Left lung (tissue), 10 donors: ENCODE results near the gene POLR1E. TPM values are rescaled to one million over a fixed set of nuclear protein-coding genes. Genes with fewer than 3 reads are reported as not detected.
A peak's percentile ranks its signal among the peaks of the same experiment; 100 is the strongest.

ENCODE experiments used
- ATAC-seq: fragments of 200-7000 bp; cut with Tn5 transposase; one replicate; pipeline ENCODE4 v1.9.1; 2020; ENCODE audit warnings: moderate library complexity
- DNase-seq, 4 donors: peaks; one replicate each; pipeline ENCODE4 v3.0.0-alpha.2; 2013 to 2020
- H3K27ac ChIP-seq, 2 donors: fragments of 200-600 bp; sonication (generic) in 1 of 2; one replicate each; pipeline versions ENCODE4 v1.5.0 to v1.8.0; 2020 to 2021
- H3K27me3 ChIP-seq, 2 donors: fragments of 200-600 bp; sonication (generic) in 1 of 2; one replicate each; pipeline versions ENCODE4 v1.5.0 to v1.8.0; 2020 to 2021
- H3K36me3 ChIP-seq, 2 donors: fragments of 200-600 bp; sonication (generic) in 1 of 2; one replicate each; pipeline versions ENCODE4 v1.5.0 to v1.8.0; 2020 to 2021
- H3K4me1 ChIP-seq, 2 donors: fragments of 200-600 bp; one replicate each; pipeline ENCODE4 v1.8.0; 2021
- H3K4me3 ChIP-seq, 2 donors: fragments of 200-600 bp; sonication (generic) in 1 of 2; one replicate each; pipeline versions ENCODE4 v1.5.0 to v1.8.0; 2020 to 2021; ENCODE audit warnings: mild to moderate bottlenecking in 1 of 2
- H3K9me3 ChIP-seq, 2 donors: fragments of 200-600 bp; sonication (generic) in 1 of 2; one replicate each; pipeline versions ENCODE4 v1.5.0 to v1.8.0; 2020 to 2021
- intact Hi-C, 2 donors: fragments of 100-400 bp; cut with DNase I; formaldehyde crosslinking; loops; one replicate each; pipeline versions ENCODE4 v1.11.2 to v1.14.2; 2022
- polyA plus RNA-seq, 6 donors: library from polyadenylated mRNA; unstranded; fragments of 120-200 nt; gene quantifications; one replicate each; pipeline ENCODE4 v1.2.1, GENCODE V29; 2013; ENCODE audit not compliant: insufficient read length in 6 of 6
- total RNA-seq, 2 donors: library from RNA; stranded (reverse); fragmentation: NEBNext Ultra II Directional; extraction: Animal tissue kit (Norgen Biotek cat#: 25700); gene quantifications; one replicate each; pipeline ENCODE4 v1.2.1, GENCODE V29; 2021
- TF ChIP-seq, protein P1 (sequence below), 2 donors: fragments of 200-600 bp; sonication (generic) in 1 of 2; IDR thresholded peaks; one replicate each; pipeline versions ENCODE4 v1.5.0 to v1.8.0; 2021; ENCODE audit warnings: antibody characterized with exemption in 2 of 2
- donor health status: DM: no; HTN: yes; CAD: no.
- donor health status: DM: no; HTN: no; CAD: no.

POLR1E gene
- total and polyA plus RNA-seq, 8 donors = 14.3 to 31.1 (median 28.3) TPM

DNA sequence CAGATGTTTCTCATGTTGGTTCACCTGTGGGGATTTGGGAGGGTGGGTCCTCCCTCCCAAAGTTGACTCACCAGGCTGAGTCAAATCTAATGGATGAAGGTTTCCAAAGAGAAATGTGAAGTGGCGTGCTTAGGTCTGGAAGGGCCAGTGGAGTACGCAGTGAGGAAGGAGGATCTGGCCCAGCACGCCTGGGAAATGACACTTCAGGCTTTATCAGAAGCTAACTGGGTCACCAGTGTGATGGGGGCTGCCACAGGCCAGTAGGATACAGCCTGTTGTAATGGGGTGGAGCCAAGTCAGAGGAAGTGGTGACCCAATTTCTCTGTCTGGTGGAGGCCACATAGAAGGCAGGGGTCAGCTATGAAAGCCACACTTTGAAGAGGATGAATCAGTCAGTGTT, 18.0 kb downstream of the POLR1E start:
- peak; percentile 56 for ATAC-seq
- H3K4me3 ChIP-seq = no peak overlapping the region
- no peaks in the 10 kb centered on the region for H3K9me3 ChIP-seq
- no peak for DNase-seq
- TF ChIP-seq, protein P1, sequence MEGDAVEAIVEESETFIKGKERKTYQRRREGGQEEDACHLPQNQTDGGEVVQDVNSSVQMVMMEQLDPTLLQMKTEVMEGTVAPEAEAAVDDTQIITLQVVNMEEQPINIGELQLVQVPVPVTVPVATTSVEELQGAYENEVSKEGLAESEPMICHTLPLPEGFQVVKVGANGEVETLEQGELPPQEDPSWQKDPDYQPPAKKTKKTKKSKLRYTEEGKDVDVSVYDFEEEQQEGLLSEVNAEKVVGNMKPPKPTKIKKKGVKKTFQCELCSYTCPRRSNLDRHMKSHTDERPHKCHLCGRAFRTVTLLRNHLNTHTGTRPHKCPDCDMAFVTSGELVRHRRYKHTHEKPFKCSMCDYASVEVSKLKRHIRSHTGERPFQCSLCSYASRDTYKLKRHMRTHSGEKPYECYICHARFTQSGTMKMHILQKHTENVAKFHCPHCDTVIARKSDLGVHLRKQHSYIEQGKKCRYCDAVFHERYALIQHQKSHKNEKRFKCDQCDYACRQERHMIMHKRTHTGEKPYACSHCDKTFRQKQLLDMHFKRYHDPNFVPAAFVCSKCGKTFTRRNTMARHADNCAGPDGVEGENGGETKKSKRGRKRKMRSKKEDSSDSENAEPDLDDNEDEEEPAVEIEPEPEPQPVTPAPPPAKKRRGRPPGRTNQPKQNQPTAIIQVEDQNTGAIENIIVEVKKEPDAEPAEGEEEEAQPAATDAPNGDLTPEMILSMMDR (IDR thresholded peaks at IDR 0.05) = no peak
- no peaks in the 10 kb centered on the region for H3K27me3 ChIP-seq
- peaks cover 0 to 89% of the 10 kb centered on the region in 2 donors for H3K36me3 ChIP-seq
- H3K4me1 ChIP-seq = no peaks in the 10 kb centered on the region
- intact Hi-C loops = no loop called here
- no peak overlapping the region for H3K27ac ChIP-seq

DNA sequence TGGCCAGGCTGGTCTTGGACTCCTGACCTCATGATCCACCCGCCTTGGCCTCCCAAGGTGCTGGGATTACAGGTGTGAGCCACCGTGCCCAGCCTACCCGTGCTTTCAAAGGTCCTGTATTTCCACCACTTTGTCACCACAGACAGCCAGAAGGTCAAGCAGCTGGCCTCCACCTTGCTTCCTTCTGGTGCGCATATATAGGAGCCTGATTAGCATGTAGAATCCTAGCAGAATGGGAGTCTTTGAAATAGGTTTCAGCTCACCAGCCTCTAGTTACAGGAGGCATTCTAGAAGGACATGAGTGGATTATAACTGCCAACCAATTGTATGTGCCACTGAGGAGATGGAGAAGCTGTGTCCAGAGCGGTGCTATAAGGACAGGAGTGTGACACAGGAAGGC, 18.9 kb downstream of the POLR1E start:
- TF ChIP-seq, protein P1 (IDR thresholded peaks at IDR 0.05) = no peak
- DNase-seq (no peak), ATAC-seq (no peak)
- Histone ChIP-seq H3K4me3 (no peak overlapping the region), H3K36me3 (peaks cover 0 to 80% of the 10 kb centered on the region in 2 donors), H3K4me1 (no peaks in the 10 kb centered on the region), H3K9me3 (no peaks in the 10 kb centered on the region), H3K27me3 (no peaks in the 10 kb centered on the region), H3K27ac (no peak overlapping the region)
- intact Hi-C loops = no loop called here

GRCh38 chr9:37507566-37508134, 21.9 kb downstream of the POLR1E start:
- ATAC-seq = no peak
- intact Hi-C loops = no loop called here
- peaks cover 0 to 50% of the 10 kb centered on the region in 2 donors for H3K36me3 ChIP-seq

DNA sequence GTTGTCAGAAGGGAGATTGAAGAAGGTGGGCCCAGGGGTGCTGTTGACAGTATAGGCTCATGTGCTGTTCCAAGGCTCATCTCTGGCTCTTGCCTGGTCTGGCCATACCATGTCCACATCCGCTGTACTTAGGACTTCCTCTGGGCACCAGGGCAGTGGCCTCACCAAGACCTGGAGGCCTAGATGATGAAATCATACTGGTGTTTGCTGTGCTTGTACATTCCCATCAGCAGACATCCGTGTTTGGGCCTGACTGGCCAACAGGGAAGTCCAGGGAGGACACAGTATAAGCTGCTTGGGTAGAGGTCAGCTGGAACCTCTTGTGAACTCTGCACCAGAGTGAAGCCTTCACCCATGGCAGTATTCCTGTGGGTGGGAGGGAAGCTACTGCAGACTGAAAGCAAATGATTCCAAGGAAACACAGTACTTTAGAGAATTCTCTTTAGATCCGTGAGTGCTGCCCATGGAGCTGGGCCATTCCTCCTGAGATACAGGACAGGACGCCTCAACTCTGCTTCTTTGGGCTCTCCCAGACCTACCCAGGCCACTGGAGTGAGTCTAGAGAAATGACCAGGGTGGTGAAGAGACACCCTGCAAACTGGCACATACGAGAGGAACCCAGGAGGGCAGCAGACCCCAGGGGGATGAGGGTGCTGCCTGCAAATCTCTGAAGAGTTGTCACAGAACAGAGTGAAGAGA, 22.5 kb downstream of the POLR1E start:
- intact Hi-C loops = no loop called here
- ATAC-seq = peak; percentile 33
- H3K36me3 ChIP-seq = peaks cover 0 to 44% of the 10 kb centered on the region in 2 donors
- no peaks in the 10 kb centered on the region for H3K9me3 ChIP-seq
- TF ChIP-seq, protein P1 (IDR thresholded peaks at IDR 0.05) = no peak
- no peak for DNase-seq
- no peaks in the 10 kb centered on the region for H3K4me1 ChIP-seq
- no peaks in the 10 kb centered on the region for H3K27me3 ChIP-seq
- H3K27ac ChIP-seq = no peak overlapping the region
- no peak overlapping the region for H3K4me3 ChIP-seq

More at GRCh38 chr9:37507566-37508134, 21.9 kb downstream of the POLR1E start:
- Histone ChIP-seq H3K4me1 (no peaks in the 10 kb centered on the region), H3K27ac (no peak overlapping the region), H3K4me3 (no peak overlapping the region), H3K9me3 (no peaks in the 10 kb centered on the region), H3K27me3 (no peaks in the 10 kb centered on the region)
- TF ChIP-seq, protein P1 (IDR thresholded peaks at IDR 0.05) = no peak
- no peak for DNase-seq

DNA sequence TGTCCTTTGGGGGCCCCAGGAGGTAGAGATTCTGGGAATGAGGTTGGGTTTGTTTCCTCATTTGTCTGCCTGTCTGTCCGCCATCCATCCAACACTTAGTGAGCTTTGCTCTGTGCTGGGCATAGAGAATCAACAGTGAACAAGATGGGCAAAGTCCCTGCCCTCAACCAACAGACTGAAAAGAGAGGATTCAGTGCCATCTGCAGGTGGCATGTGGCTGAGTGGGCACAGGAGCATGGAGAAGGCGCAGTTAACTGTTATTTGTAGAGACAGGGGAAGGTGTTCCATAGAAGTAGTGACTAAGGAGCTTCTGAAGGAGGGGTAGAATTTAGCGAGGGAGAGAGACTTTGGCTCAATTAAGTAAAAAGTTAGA, 23.1 kb downstream of the POLR1E start:
- Histone ChIP-seq H3K27me3 (no peaks in the 10 kb centered on the region), H3K4me1 (no peaks in the 10 kb centered on the region), H3K36me3 (peaks cover 0 to 38% of the 10 kb centered on the region in 2 donors), H3K4me3 (no peak overlapping the region), H3K9me3 (no peaks in the 10 kb centered on the region), H3K27ac (no peak overlapping the region)
- ATAC-seq (peak; percentile 19), DNase-seq (no peak)
- TF ChIP-seq, protein P1 (IDR thresholded peaks at IDR 0.05) = no peak
- intact Hi-C loops = no loop called here
